HG02852 (cell line): ENCODE measurements around the gene SAMMSON.
A peak's percentile ranks its signal among the peaks of the same experiment; 100 is the strongest.

Experiments
- ATAC-seq: cut with Tn5 transposase; IDR thresholded peaks from one replicate; pipeline ENCODE4 v1.9.1; 2021; ENCODE audit warnings: mild to moderate bottlenecking, moderate library complexity; ENCODE audit not compliant: unreplicated experiment

SAMMSON gene

DNA sequence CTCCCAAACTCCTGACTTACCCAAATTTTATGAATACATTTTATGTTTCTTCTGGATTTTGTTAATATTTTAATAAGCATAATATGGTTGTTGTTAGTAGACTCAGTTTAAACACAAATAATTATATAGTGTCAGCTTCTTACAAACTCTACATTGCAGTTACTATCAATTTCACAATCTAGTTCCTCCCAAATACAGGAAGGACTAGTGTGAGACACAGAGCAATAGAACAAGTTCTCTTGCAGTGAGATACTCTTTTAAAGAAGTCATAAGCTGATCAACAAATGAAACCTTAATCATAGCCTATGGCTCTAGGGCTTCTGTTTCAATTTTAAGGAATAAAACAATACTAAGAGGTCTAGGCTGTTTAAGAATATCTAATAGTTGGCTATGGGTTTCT lies 86.1 kb downstream of the SAMMSON start:
- no peak for ATAC-seq

GRCh38 chr3:70086336-70086735 lies 86.8 kb downstream of the SAMMSON start:
- ATAC-seq: no peak

GRCh38 chr3:70090322-70090913 lies 90.9 kb downstream of the SAMMSON start:
- no peak for ATAC-seq

DNA sequence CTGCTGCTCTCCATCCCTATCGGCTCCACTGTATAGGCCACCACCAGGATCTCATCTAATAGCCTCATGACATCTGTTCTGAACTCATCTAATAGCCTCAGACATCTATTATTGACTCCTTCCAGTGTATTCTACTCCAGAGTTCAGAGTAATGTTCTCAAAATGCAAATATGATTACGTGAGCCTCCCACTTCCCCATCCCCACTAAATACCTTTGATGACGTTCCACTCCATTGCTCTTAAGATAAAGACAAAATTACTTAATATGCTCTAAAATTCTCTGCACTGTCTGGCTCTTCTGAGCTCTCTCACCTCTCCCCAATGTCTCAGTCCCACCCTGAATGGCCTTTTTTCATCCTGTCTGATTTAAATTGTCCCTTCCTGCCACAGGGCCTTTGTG lies 94.7 kb downstream of the SAMMSON start:
- no peak for ATAC-seq

DNA sequence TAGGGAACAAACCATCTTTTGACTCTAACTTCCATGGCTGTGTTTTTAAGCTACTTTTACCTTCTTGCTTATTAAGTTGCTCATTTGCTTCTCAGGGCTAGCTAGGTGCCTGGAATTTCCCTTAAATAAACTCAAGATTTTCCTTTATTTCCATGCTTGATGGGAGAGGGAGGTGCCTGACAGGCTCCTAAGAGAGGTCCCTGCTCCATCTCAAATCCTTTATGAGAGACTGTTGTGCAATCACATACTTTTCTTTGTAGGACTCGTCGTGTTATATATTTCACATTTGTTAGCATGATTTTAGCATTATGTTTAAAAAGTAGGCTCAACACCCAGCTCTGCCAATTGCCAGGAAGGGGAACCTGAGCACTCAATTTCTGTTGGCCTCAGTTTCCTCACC lies 95.7 kb downstream of the SAMMSON start:
- ATAC-seq: no peak

DNA sequence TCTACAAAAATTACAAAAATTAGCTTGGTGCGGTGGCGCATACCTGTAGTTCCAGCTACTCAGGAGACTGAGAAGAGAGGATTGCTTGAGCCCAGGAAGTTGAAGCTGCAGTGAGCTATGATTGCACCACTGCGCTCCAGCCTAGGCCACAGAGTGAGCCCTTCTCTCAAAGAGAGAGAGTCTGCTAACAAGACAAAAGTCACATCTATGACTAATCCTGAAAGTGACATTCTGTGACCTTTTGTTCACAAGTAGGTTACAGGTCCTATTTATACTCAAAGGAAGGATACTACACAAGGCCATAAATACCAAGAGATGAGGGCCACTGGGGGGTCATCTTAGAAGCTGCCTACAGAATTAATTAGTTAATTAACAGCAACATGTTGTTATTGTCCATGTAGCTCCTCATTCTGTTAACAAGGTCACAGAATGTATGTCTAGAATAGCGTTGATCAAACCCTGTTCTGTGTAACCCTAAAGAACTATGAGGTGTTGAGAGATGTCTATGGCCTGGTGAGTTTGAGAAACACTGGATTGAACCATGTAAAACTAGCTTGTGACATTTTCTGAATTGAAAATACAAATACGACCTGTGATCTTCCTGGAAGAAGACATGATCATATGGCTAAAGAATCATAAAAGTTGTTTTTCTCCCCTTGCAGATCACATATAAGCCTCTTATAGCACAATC lies 97.0 kb downstream of the SAMMSON start:
- ATAC-seq: peak; percentile 98

GRCh38 chr3:70097084-70097483 lies 97.6 kb downstream of the SAMMSON start:
- no peak for ATAC-seq

DNA sequence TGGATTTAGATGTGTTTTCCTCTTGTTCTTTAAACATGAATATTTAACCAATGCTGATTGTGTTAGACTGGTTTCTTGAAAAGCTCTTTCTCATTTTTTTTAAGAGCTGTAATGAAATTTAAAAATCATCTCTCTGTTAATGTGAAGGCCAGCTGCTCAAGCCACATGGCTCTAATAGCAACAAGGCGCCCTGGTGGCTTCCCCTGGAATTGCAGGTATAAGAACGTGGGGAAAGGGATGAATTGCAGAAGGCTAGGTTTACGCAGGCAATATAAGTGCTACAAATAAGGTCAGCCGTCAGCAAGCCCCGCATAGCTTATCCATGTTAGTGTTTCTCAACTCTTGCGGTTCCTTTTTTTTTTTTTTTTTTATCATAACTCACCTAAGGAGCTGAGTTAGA lies 108.5 kb downstream of the SAMMSON start:
- ATAC-seq: no peak

- ATAC-seq: no peak
These were observed 109.0 kb downstream of the SAMMSON start for GRCh38 chr3:70108546-70108945.

DNA sequence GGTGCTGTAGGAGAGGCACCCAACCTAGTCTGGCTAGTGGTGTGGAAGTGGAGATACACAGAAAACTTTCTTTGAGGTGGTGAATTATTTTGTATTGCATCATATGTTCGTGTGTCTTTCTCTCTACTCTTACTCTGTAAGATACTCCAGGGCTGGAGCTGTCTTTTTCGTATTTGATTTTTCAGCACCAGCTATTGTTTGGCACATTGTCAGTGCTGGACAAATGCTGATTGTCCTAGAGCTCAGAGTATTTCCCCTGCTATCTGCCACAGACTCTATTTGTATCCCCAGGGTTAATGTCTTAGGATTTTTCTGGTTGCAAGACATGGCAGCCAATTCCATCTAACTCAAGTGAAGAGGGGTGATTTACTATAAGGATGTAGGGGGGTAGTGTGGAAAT lies 110.5 kb downstream of the SAMMSON start:
- no peak for ATAC-seq

DNA sequence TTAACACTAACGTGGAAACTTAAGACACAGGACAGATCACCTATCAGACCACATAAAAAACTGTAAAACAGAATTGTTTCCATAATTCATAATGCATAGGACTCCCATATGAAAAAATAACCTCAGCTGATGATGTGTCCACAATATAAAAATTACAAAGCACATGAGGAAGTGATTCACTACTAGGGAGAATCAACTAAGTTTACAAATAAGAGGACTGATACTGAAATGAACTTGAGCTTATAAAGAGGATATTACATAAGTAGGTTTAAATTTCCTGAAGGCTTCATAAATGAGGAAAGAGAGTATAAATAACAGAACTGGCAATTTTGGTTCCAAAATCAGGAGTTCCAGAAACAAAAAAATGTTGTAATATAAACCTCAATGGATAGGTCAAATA lies 111.9 kb downstream of the SAMMSON start:
- ATAC-seq: no peak

DNA sequence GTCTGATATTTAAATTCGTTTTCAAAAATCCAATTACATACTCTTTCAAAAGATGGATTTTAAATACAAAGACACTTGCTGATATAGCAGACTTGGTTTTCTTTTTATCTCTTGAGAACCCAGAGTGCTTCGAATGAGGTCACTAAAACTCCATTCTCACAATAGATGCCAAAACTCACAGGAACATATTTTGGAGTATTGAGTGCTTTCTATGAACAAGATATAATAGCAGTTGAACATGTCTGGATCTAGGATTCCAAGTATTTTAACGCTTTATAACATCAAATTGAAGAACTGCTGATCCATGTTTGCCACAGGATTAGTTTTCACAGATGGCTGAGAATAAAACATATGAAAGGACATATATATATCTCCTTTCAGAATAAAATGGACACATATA lies 113.2 kb downstream of the SAMMSON start:
- no peak for ATAC-seq

GRCh38 chr3:70114431-70114830 lies 114.9 kb downstream of the SAMMSON start:
- ATAC-seq: no peak

DNA sequence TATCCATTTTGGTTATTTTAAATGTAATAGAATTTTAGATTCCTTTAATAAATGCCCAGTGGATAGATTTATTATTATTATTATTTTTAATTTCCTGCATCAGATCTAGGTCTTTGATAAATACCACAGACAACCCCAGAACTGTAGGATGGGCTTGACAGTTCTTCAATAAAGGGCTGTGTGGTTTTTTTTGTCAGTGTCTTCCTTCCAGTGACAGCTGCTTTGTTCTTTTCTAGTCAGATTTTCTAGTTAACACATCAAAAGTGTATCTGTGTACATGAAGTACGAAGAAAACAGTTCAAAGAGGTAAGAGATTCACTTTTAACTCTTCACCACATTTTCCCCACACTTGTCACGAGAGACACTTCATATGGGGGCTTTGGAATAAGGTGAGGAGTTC lies 120.3 kb downstream of the SAMMSON start:
- no peak for ATAC-seq
